WI38 (cell line): ENCODE results near the gene FAM53B.

Experiments used
- H3K4me3 ChIP-seq: 2 replicates; pipeline ENCODE4 v1.5.1; 2011; ENCODE audit warnings: low read depth, mild to moderate bottlenecking, control low read depth, low read length
- TF ChIP-seq, protein P1 (sequence below): IDR thresholded peaks from 2 replicates; pipeline ENCODE4 v1.5.1; 2012; ENCODE audit warnings: low read depth, mild to moderate bottlenecking, control low read depth, low read length

The FAM53B gene

DNA sequence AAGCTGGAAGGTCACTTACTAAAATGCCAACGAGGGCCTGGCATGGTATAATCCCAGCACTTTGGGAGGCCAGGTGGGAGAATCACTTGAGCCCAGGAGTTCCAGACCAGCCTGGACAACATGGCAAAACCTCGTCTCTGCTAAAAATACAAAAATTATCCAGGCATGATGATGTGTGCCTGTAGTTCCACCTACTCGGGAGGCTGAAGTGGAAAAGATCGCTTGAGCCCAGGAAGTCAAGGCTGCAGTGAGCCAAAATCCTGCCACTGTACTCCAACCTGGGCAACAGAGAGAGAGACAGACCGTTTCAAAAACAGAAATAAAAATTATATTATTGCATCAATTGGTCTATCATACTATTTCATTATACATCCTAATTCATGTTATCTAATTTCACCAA, 18.1 kb upstream of the FAM53B start:
- TF ChIP-seq, protein P1, sequence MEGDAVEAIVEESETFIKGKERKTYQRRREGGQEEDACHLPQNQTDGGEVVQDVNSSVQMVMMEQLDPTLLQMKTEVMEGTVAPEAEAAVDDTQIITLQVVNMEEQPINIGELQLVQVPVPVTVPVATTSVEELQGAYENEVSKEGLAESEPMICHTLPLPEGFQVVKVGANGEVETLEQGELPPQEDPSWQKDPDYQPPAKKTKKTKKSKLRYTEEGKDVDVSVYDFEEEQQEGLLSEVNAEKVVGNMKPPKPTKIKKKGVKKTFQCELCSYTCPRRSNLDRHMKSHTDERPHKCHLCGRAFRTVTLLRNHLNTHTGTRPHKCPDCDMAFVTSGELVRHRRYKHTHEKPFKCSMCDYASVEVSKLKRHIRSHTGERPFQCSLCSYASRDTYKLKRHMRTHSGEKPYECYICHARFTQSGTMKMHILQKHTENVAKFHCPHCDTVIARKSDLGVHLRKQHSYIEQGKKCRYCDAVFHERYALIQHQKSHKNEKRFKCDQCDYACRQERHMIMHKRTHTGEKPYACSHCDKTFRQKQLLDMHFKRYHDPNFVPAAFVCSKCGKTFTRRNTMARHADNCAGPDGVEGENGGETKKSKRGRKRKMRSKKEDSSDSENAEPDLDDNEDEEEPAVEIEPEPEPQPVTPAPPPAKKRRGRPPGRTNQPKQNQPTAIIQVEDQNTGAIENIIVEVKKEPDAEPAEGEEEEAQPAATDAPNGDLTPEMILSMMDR: no peak
- H3K4me3 ChIP-seq: no peak overlapping the region

- TF ChIP-seq, protein P1: no peak
- no peak overlapping the region for H3K4me3 ChIP-seq
Measured at GRCh38 chr10:124756156-124756903, 12.2 kb upstream of the FAM53B start.

GRCh38 chr10:124755581-124755980, 11.4 kb upstream of the FAM53B start:
- H3K4me3 ChIP-seq: no peak overlapping the region
- TF ChIP-seq, protein P1: no peak

- TF ChIP-seq, protein P1: no peak
- no peak overlapping the region for H3K4me3 ChIP-seq
Measured at GRCh38 chr10:124754227-124754626, 10.0 kb upstream of the FAM53B start.

- no peak overlapping the region for H3K4me3 ChIP-seq
- TF ChIP-seq, protein P1: no peak
Measured at GRCh38 chr10:124748953-124749645, 4.9 kb upstream of the FAM53B start.

DNA sequence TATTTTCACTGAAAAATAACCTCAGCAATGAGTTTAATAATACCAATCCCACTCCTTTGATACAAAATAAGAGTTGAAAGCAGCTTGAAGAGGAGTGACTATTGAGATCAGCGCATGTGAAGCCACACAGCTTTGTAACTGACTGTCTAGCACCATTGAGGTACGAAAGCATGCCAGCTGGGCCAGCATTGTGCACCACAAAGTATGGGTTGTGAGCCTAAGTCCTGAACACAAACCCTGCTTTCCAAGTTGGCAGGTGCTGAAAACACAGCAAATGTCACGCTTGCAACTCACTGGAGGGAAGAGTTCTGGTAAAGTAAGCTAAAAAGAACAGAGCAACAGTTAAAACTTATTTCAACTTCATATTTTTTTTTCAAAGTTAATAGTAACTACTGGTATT, 4.0 kb upstream of the FAM53B start:
- TF ChIP-seq, protein P1: no peak
- H3K4me3 ChIP-seq: no peak overlapping the region

GRCh38 chr10:124747745-124748144, 3.6 kb upstream of the FAM53B start:
- TF ChIP-seq, protein P1: no peak
- H3K4me3 ChIP-seq: no peak overlapping the region
